ENCODE data around the gene ZNF296. TPM values are rescaled to one million over a fixed set of nuclear protein-coding genes. Genes with fewer than 3 reads are reported as not detected.

ZNF296 gene
- total RNA-seq, 1 donor from 2014 or later, result not detected

GRCh38 chr19:45025264-45025663 lies 51.0 kb downstream of the ZNF296 start:
- Histone ChIP-seq H3K4me3 (no peak overlapping the region), H3K4me1 (no peaks in the 10 kb centered on the region), H3K9me3 (ENCODE audit: low read depth) (no peaks in the 10 kb centered on the region), H3K9ac (no peak overlapping the region), H3K27me3 (no peaks in the 10 kb centered on the region), H4K20me1 (ENCODE audit: low read depth) (no peaks in the 10 kb centered on the region), H3K36me3 (no peaks in the 10 kb centered on the region), H3K27ac (no peak overlapping the region), H3K79me2 (ENCODE audit: low read depth) (no peaks in the 10 kb centered on the region), H2AFZ (replicated peaks) (no peak overlapping the region), H3F3A (ENCODE audit: low read depth) (no peaks in the 10 kb centered on the region), H3K4me2 (no peak overlapping the region)
- TF ChIP-seq EZH2 (IDR thresholded peaks at IDR 0.05), result no peak
- TF ChIP-seq EZH2phosphoT487 (IDR thresholded peaks at IDR 0.05), result no peak
- no peak for TF ChIP-seq CTCF (IDR thresholded peaks at IDR 0.05)
- H3K36me3 Mint-ChIP-seq, result no peaks in the 10 kb centered on the region
- H3K4me3 Mint-ChIP-seq, result no peak overlapping the region
- no peaks in the 10 kb centered on the region for H3K4me1 Mint-ChIP-seq
- H3K27me3 Mint-ChIP-seq (ENCODE audit: insufficient read depth, low read depth), result peaks cover 10% of the 10 kb centered on the region
- DNase-seq (ENCODE audit: low spot score), result no peak
- peak overlapping the region; percentile 66 for H3K27ac Mint-ChIP-seq
- no peaks in the 10 kb centered on the region for H3K9me3 Mint-ChIP-seq

DNA sequence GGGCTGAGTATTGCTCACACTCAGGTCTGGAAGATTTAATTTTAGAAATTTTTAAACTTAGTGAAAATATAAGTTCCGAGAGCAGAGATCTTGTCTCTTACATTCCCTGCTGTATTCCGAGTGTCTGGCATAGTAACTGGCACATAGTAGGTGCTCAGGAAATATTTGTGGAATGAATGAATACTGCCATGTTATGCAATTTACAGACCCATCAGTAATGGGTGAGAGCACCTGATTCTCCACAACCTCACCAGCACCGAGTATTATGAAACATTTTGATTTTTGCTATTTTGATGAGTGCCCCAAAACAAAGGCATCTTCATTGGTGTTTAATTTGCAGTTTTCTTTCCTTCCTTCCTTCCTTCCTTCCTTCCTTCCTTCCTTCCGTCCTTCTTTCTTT lies 53.2 kb downstream of the ZNF296 start:
- no peak for DNase-seq (ENCODE audit: low spot score)
- no peak overlapping the region for H3K4me3 Mint-ChIP-seq
- H3K27ac ChIP-seq, result no peak overlapping the region

GRCh38 chr19:45021971-45022370 lies 54.3 kb downstream of the ZNF296 start:
- Histone ChIP-seq H3K4me2 (no peak overlapping the region), H3K9ac (no peak overlapping the region), H3K4me1 (no peaks in the 10 kb centered on the region), H2AFZ (replicated peaks) (no peak overlapping the region), H3K27me3 (no peaks in the 10 kb centered on the region), H3K9me3 (ENCODE audit: low read depth) (no peaks in the 10 kb centered on the region), H3F3A (ENCODE audit: low read depth) (no peaks in the 10 kb centered on the region), H3K27ac (no peak overlapping the region), H4K20me1 (ENCODE audit: low read depth) (no peaks in the 10 kb centered on the region), H3K36me3 (no peaks in the 10 kb centered on the region), H3K4me3 (no peak overlapping the region), H3K79me2 (ENCODE audit: low read depth) (no peaks in the 10 kb centered on the region)
- H3K27me3 Mint-ChIP-seq (ENCODE audit: insufficient read depth, low read depth), result peaks cover 8% of the 10 kb centered on the region
- H3K4me1 Mint-ChIP-seq, result no peaks in the 10 kb centered on the region
- no peaks in the 10 kb centered on the region for H3K36me3 Mint-ChIP-seq
- no peak for TF ChIP-seq CTCF (IDR thresholded peaks at IDR 0.05)
- no peak for TF ChIP-seq EZH2 (IDR thresholded peaks at IDR 0.05)
- TF ChIP-seq EZH2phosphoT487 (IDR thresholded peaks at IDR 0.05), result no peak
- no peak for DNase-seq (ENCODE audit: low spot score)
- H3K9me3 Mint-ChIP-seq, result no peaks in the 10 kb centered on the region
- H3K27ac Mint-ChIP-seq, result no peak overlapping the region
- no peak overlapping the region for H3K4me3 Mint-ChIP-seq

More for the DNA sequence above, 53.2 kb downstream of the ZNF296 start:
- Histone ChIP-seq H2AFZ (replicated peaks) (no peak overlapping the region), H3K4me3 (no peak overlapping the region), H3K9me3 (ENCODE audit: low read depth) (no peaks in the 10 kb centered on the region), H3K36me3 (no peaks in the 10 kb centered on the region), H3K4me2 (no peak overlapping the region), H4K20me1 (ENCODE audit: low read depth) (no peaks in the 10 kb centered on the region), H3F3A (ENCODE audit: low read depth) (no peaks in the 10 kb centered on the region), H3K4me1 (no peaks in the 10 kb centered on the region), H3K9ac (no peak overlapping the region), H3K27me3 (no peaks in the 10 kb centered on the region), H3K79me2 (ENCODE audit: low read depth) (no peaks in the 10 kb centered on the region)
- no peak overlapping the region for H3K27ac Mint-ChIP-seq
- H3K4me1 Mint-ChIP-seq, result no peaks in the 10 kb centered on the region
- no peaks in the 10 kb centered on the region for H3K9me3 Mint-ChIP-seq
- H3K27me3 Mint-ChIP-seq (ENCODE audit: insufficient read depth, low read depth), result peaks cover 9% of the 10 kb centered on the region
- no peaks in the 10 kb centered on the region for H3K36me3 Mint-ChIP-seq
- TF ChIP-seq EZH2phosphoT487 (IDR thresholded peaks at IDR 0.05), result no peak

Small RNAs within 50 kb of the gene (small RNA-seq; reads per million reads assigned to genes)
- gene RNU6-611P, result not detected

Other genes with a start within 250 kb of the ZNF296 start
- gene NECTIN2, start 230.2 kb downstream of the ZNF296 start, total RNA-seq (ENCODE audit: low replicate concordance), result 54.2 and 210 TPM in 2 replicates
- 30.1 and 110 TPM in 2 replicates for gene TOMM40, start 185.2 kb downstream of the ZNF296 start, total RNA-seq (ENCODE audit: low replicate concordance)
- 195 and 530 TPM in 2 replicates for gene APOE, start 170.7 kb downstream of the ZNF296 start, total RNA-seq (ENCODE audit: low replicate concordance)
- gene APOC1, start 161.9 kb downstream of the ZNF296 start, total RNA-seq (ENCODE audit: low replicate concordance), result 16.1 and 17.6 TPM in 2 replicates
- gene APOC4, start 134.2 kb downstream of the ZNF296 start, total RNA-seq (ENCODE audit: low replicate concordance), result not detected in 2 replicates
- not detected in 2 replicates for gene APOC2, start 130.4 kb downstream of the ZNF296 start, total RNA-seq (ENCODE audit: low replicate concordance)
- 12.1 and 27.9 TPM in 2 replicates for gene CLPTM1, start 121.1 kb downstream of the ZNF296 start, total RNA-seq (ENCODE audit: low replicate concordance)
- gene RELB, start 75.0 kb downstream of the ZNF296 start, total RNA-seq (ENCODE audit: low replicate concordance), result 0.43 and 5.9 TPM in 2 replicates
- gene CLASRP, start 37.4 kb downstream of the ZNF296 start, total RNA-seq (ENCODE audit: low replicate concordance), result 57.0 and 97.1 TPM in 2 replicates
- gene GEMIN7, start 2.8 kb upstream of the ZNF296 start, total RNA-seq (ENCODE audit: low replicate concordance), result 7.3 and 32.6 TPM in 2 replicates
- 8.1 and 34.1 TPM in 2 replicates for gene PPP1R37, start 16.7 kb upstream of the ZNF296 start, total RNA-seq (ENCODE audit: low replicate concordance)
- gene NKPD1, start 84.5 kb upstream of the ZNF296 start, total RNA-seq (ENCODE audit: low replicate concordance), result 0.02 and 0.19 TPM in 2 replicates
- gene TRAPPC6A, start 101.8 kb upstream of the ZNF296 start, total RNA-seq (ENCODE audit: low replicate concordance), result 24.7 and 55.1 TPM in 2 replicates
- 2.0 and 3.8 TPM in 2 replicates for gene BLOC1S3, start 102.3 kb upstream of the ZNF296 start, total RNA-seq (ENCODE audit: low replicate concordance)
- gene EXOC3L2, start 168.9 kb upstream of the ZNF296 start, total RNA-seq (ENCODE audit: low replicate concordance), result 0.06 TPM in 1 of 2 replicates, not detected in the other
- 22.8 and 30.1 TPM in 2 replicates for gene MARK4, start 174.8 kb upstream of the ZNF296 start, total RNA-seq (ENCODE audit: low replicate concordance)
- gene CKM, start 246.4 kb upstream of the ZNF296 start, total RNA-seq (ENCODE audit: low replicate concordance), result not detected in 2 replicates

All from neural progenitor cell (in vitro differentiated cells).